H1 (cell line): ENCODE measurements around the gene IQCE. TPM values are rescaled to one million over a fixed set of nuclear protein-coding genes. Genes with fewer than 3 reads are reported as not detected.

Source experiments
- CTCF ChIA-PET: fragments of 300-600 bp; sonication (Branson Sonifier 250); formaldehyde crosslinking; loops from one replicate; lab custom pipeline; 2021; ENCODE audit not compliant: partially characterized antibody; lab: Charles Lee
- POLR2A ChIA-PET: fragments of 300-600 bp; sonication (Branson Sonifier 250); formaldehyde crosslinking; loops from one replicate; lab custom pipeline; 2021; ENCODE audit warnings: inconsistent platforms; ENCODE audit not compliant: partially characterized antibody; lab: Charles Lee
- DNase-seq, 2 experiments: peaks; one replicate each; pipeline versions ENCODE4 v3.0.0 to v3.0.0-alpha.2; 2010 to 2022; ENCODE audit warnings: low spot score in 2 of 2, low read depth in 1 of 2, mixed read lengths in 1 of 2
- FAIRE-seq: peaks from 2 replicates; lab custom pipeline; 2011; peaks lifted over from hg19 to GRCh38; lab: Jason Lieb, UNC
- H2AFZ ChIP-seq: 2 replicates; pipeline ENCODE4 v1.8.1; 2012; ENCODE audit warnings: low read length, inconsistent platforms
- H2AK5ac ChIP-seq: 2 replicates; pipeline ENCODE4 v1.6.1; 2013; ENCODE audit warnings: low read depth, low read length
- H2BK120ac ChIP-seq: replicated peaks from 2 replicates; pipeline ENCODE3; 2013; ENCODE audit warnings: low read depth, low read length, inconsistent platforms
- H2BK12ac ChIP-seq: 2 replicates; pipeline ENCODE4 v1.6.1; 2013; ENCODE audit warnings: low read depth, low read length
- H2BK15ac ChIP-seq: 2 replicates; pipeline ENCODE4 v1.6.1; 2013; ENCODE audit warnings: low read length
- H2BK20ac ChIP-seq: 2 replicates; pipeline ENCODE4 v1.6.1; 2013; ENCODE audit warnings: low read length
- H2BK5ac ChIP-seq: 2 replicates; pipeline ENCODE4 v1.6.1; 2013; ENCODE audit warnings: low read depth, low read length
- H3K14ac ChIP-seq: 2 replicates; pipeline ENCODE4 v1.6.1; 2013; ENCODE audit warnings: inconsistent platforms; ENCODE audit not compliant: insufficient read length
- H3K18ac ChIP-seq: 2 replicates; pipeline ENCODE4 v1.6.1; 2013; ENCODE audit warnings: low read length; ENCODE audit errors: extremely low read depth
- H3K23ac ChIP-seq: 2 replicates; pipeline ENCODE4 v1.6.1; 2013; ENCODE audit warnings: inconsistent platforms; ENCODE audit not compliant: insufficient read length
- H3K23me2 ChIP-seq: 2 replicates; pipeline ENCODE4 v1.6.1; 2013; ENCODE audit warnings: low read depth, low read length
- H3K27ac ChIP-seq: 2 replicates; pipeline ENCODE4 v1.6.1; 2011; ENCODE audit warnings: low read depth, low read length, inconsistent platforms
- H3K27me3 ChIP-seq, 4 experiments: replicated peaks in 1 of 4; 1 replicate in 1 of 4; 2 replicates in 3 of 4; pipeline versions ENCODE4 v1.6.1 to v1.8.1; 2011 to 2013; ENCODE audit warnings: low read length in 3 of 4, mild to moderate bottlenecking in 3 of 4, inconsistent platforms in 2 of 4, mixed read lengths in 2 of 4, moderate library complexity in 1 of 4; ENCODE audit not compliant: control insufficient read depth in 3 of 4, insufficient read depth in 3 of 4; ENCODE audit errors: extremely low read depth in 1 of 4
- H3K36me3 ChIP-seq, 4 experiments: 2 replicates each; pipeline versions ENCODE4 v1.6.1 to v1.8.1; 2011 to 2013; ENCODE audit warnings: mild to moderate bottlenecking in 4 of 4, low read length in 3 of 4, moderate library complexity in 2 of 4, control low read depth in 1 of 4, inconsistent platforms in 1 of 4; ENCODE audit not compliant: insufficient read depth in 4 of 4, control insufficient read depth in 2 of 4
- H3K4ac ChIP-seq: replicated peaks from 2 replicates; pipeline ENCODE3; 2013; ENCODE audit warnings: low read length, low read depth, mixed read lengths, inconsistent platforms; ENCODE audit not compliant: insufficient read length
- H3K4me1 ChIP-seq, 4 experiments: replicated peaks in 1 of 4; 1 replicate in 1 of 4; 2 replicates in 3 of 4; pipeline versions ENCODE4 v1.6.1 to v1.8.1; 2011 to 2013; ENCODE audit warnings: low read length in 3 of 4, inconsistent platforms in 2 of 4, mixed read lengths in 1 of 4; ENCODE audit not compliant: insufficient read depth in 4 of 4, control insufficient read depth in 3 of 4
- H3K4me2 ChIP-seq, 2 experiments: 2 replicates each; pipeline versions ENCODE4 v1.6.1 to v1.8.1; 2011 to 2013; ENCODE audit warnings: low read depth in 2 of 2, low read length in 2 of 2, control low read depth in 1 of 2, inconsistent platforms in 1 of 2, mild to moderate bottlenecking in 1 of 2; ENCODE audit not compliant: insufficient read depth in 1 of 2
- H3K4me3 ChIP-seq, 4 experiments: fragments of 200-600, 300-600 bp in 1 of 4; sonication (generic), shearing (Covaris generic), sonication (Bioruptor Twin) in 1 of 4; 2 replicates each; pipeline versions ENCODE4 v1.5.1 to v1.8.1; 2011 to 2016; ENCODE audit warnings: low read length in 4 of 4, low read depth in 3 of 4, control low read depth in 2 of 4, inconsistent platforms in 2 of 4, mild to moderate bottlenecking in 2 of 4, mixed read lengths in 1 of 4, moderate library complexity in 1 of 4; ENCODE audit not compliant: insufficient read depth in 2 of 4; ENCODE audit errors: extremely low read depth in 1 of 4
- H3K56ac ChIP-seq: replicated peaks from 2 replicates; pipeline ENCODE3; 2013; ENCODE audit warnings: low read depth, mild to moderate bottlenecking, mixed read lengths, low read length, inconsistent platforms; ENCODE audit not compliant: insufficient read length
- H3K79me1 ChIP-seq: 2 replicates; pipeline ENCODE4 v1.6.1; 2013; ENCODE audit warnings: low read depth, low read length, control low read depth
- H3K79me2 ChIP-seq, 2 experiments: 2 replicates each; pipeline versions ENCODE4 v1.6.1 to v1.8.1; 2012 to 2013; ENCODE audit warnings: low read length in 2 of 2, mild to moderate bottlenecking in 2 of 2, inconsistent platforms in 1 of 2; ENCODE audit not compliant: insufficient read depth in 2 of 2, control insufficient read depth in 1 of 2
- H3K9ac ChIP-seq, 4 experiments: replicated peaks in 1 of 4; 1 replicate in 1 of 4; 2 replicates in 3 of 4; pipeline versions ENCODE4 v1.6.1 to v1.8.1; 2011 to 2013; ENCODE audit warnings: low read depth in 3 of 4, low read length in 3 of 4, control low read depth in 2 of 4, mild to moderate bottlenecking in 2 of 4, moderate library complexity in 2 of 4, inconsistent platforms in 1 of 4; ENCODE audit errors: extremely low read depth in 1 of 4
- H3K9me3 ChIP-seq, 2 experiments: 2 replicates each; pipeline versions ENCODE4 v1.6.1 to v1.8.1; 2012 to 2013; ENCODE audit warnings: mild to moderate bottlenecking in 2 of 2, moderate library complexity in 2 of 2, control low read depth in 1 of 2, inconsistent platforms in 1 of 2, low read depth in 1 of 2, low read length in 1 of 2, mixed read lengths in 1 of 2; ENCODE audit not compliant: insufficient read depth in 2 of 2
- H4K20me1 ChIP-seq, 2 experiments: replicated peaks in 1 of 2; 2 replicates each; pipeline versions ENCODE3 to v1.8.1; 2011 to 2013; ENCODE audit warnings: inconsistent platforms in 2 of 2, low read length in 2 of 2, mild to moderate bottlenecking in 1 of 2; ENCODE audit not compliant: insufficient read depth in 2 of 2, control insufficient read depth in 1 of 2
- H4K5ac ChIP-seq: 2 replicates; pipeline ENCODE4 v1.6.1; 2013; ENCODE audit warnings: low read length, low read depth, mixed read lengths, inconsistent platforms; ENCODE audit not compliant: insufficient read length
- H4K8ac ChIP-seq: 2 replicates; pipeline ENCODE4 v1.8.0; 2013; ENCODE audit warnings: mild to moderate bottlenecking, moderate library complexity, low read length, inconsistent platforms; ENCODE audit not compliant: insufficient read depth; ENCODE audit errors: extremely low read depth
- H4K91ac ChIP-seq: replicated peaks from 2 replicates; pipeline ENCODE3; 2013; ENCODE audit warnings: low read length, mixed read lengths, inconsistent platforms; ENCODE audit not compliant: insufficient read length
- CHD1 ChIP-seq: IDR thresholded peaks from 2 replicates; pipeline ENCODE4 v1.6.1; 2012; ENCODE audit warnings: low read depth, low read length, improper control_type of control experiment
- CHD2 ChIP-seq: IDR thresholded peaks from 2 replicates; pipeline ENCODE4 v1.6.1; 2012; ENCODE audit warnings: low read length, improper control_type of control experiment
- KDM5A ChIP-seq: fragments of 200-600 bp; IDR thresholded peaks from 2 replicates; pipeline ENCODE4 v1.7.1; 2012; ENCODE audit warnings: mild to moderate bottlenecking, low read length, inconsistent platforms, mixed read lengths
- POLR2AphosphoS5 ChIP-seq: IDR thresholded peaks from 2 replicates; pipeline ENCODE4 v1.6.1; 2011; ENCODE audit warnings: low read depth, low read length
- RAD21 ChIP-seq, 2 experiments: IDR thresholded peaks in 1 of 2; conservative IDR thresholded peaks in 1 of 2; 2 replicates each; pipeline ENCODE4 v1.6.1; 2011; ENCODE audit warnings: low read depth in 2 of 2, low read length in 2 of 2, improper control_type of control experiment in 1 of 2, inconsistent platforms in 1 of 2, mild to moderate bottlenecking in 1 of 2, moderate library complexity in 1 of 2
- YY1 ChIP-seq: IDR thresholded peaks from 2 replicates; pipeline ENCODE4 v1.6.1; 2011; ENCODE audit warnings: low read depth, mild to moderate bottlenecking, low read length
- WGBS, 2 experiments: shearing (Covaris generic) in 1 of 2; methylation state at CpG; one replicate each; pipeline versions ENCODE4 v1.1.6 to v1.1.7; 2013 to 2015; ENCODE audit warnings: low lambda C conversion rate in 2 of 2, mixed read lengths in 2 of 2, inconsistent platforms in 1 of 2, low coverage in 1 of 2, missing lambda C conversion rate in 1 of 2; ENCODE audit not compliant: insufficient replicate concordance in 2 of 2, insufficient coverage in 1 of 2, insufficient read length in 1 of 2; ENCODE audit errors: extremely low coverage in 1 of 2, missing lambda C conversion rate in 1 of 2; 5-methylcytosine and 5-hydroxymethylcytosine counted together
- polyA plus RNA-seq, 7 experiments: library from polyadenylated mRNA; depleted of rRNA in 3 of 7; stranded (reverse) in 5 of 7; unstranded in 2 of 7; fragments of >200 nt in 5 of 7; fragments of 200-250 nt in 2 of 7; gene quantifications; 1 replicate in 5 of 7; 2 replicates in 1 of 7; 4 replicates in 1 of 7; pipeline versions ENCODE4 v1.2.1 to v1.2.3, GENCODE V29; 2011 to 2013; ENCODE audit warnings: missing spikeins in 2 of 7, mixed read lengths in 2 of 7
- total RNA-seq: library from RNA; stranded (reverse); fragmentation: NEBNext Ultra II Directional; extraction: Animal tissue kit (Norgen Biotek cat#: 25700); gene quantifications from 2 replicates; pipeline ENCODE4 v1.2.1, GENCODE V29; 2021

The IQCE gene
- total and polyA plus RNA-seq, 2 of the 8 experiments (the other 6 are each of a cell fraction or from before 2014, with no cell fraction given): 2.2 to 4.9 TPM

- CTCF ChIA-PET: interaction anchor here (0.6 to 2.2 kb wide), 8 partner anchors 11 to 111 kb away, joined by 3 to 13 read pairs (median 3); no protein-coding TSS in a partner anchor
- H2BK15ac ChIP-seq: no peak overlapping the region
- H3K56ac ChIP-seq: no peak overlapping the region
- H3K4me2 ChIP-seq: no peak overlapping the region
- WGBS, 2 experiments: 93% methylated on average over 31 of the region's 32 CpGs; no CpG with 5 or more reads in 1 of the 2 experiments
- no peak overlapping the region for H2AK5ac ChIP-seq
- POLR2A ChIA-PET: interaction anchor here (0.9 to 7.0 kb wide), 4 partner anchors 9 to 13 kb away, joined by 4 to 68 read pairs (median 6); no protein-coding TSS in a partner anchor
- H3K27ac ChIP-seq: no peak overlapping the region
- H3K4me3 ChIP-seq: no peak overlapping the region
- no peak for DNase-seq
- no peak overlapping the region for H4K5ac ChIP-seq
- H4K8ac ChIP-seq: no peak overlapping the region; the same call in 1 of the 2 replicates
- H4K20me1 ChIP-seq: peaks cover 0 to 4% of the 10 kb centered on the region in 2 experiments
- no peak for FAIRE-seq
- no peak overlapping the region for H2BK12ac ChIP-seq
- H3K23ac ChIP-seq: no peak overlapping the region
- H3K14ac ChIP-seq: no peak overlapping the region
- H2BK120ac ChIP-seq: no peak overlapping the region
- H4K91ac ChIP-seq: no peak overlapping the region
- H3K18ac ChIP-seq: no peak overlapping the region
- H3K9ac ChIP-seq: no peak overlapping the region
- no peaks in the 10 kb centered on the region for H3K79me2 ChIP-seq
- H3K79me1 ChIP-seq: peaks cover 3% of the 10 kb centered on the region; the same call in 1 of the 2 replicates
- H3K4ac ChIP-seq: no peak overlapping the region
- peaks cover 12 to 52% (median 24%) of the 10 kb centered on the region in 4 experiments; a peak in 7 of 8 replicates for H3K36me3 ChIP-seq
- H3K27me3 ChIP-seq: no peaks in the 10 kb centered on the region
- no peaks in the 10 kb centered on the region for H3K23me2 ChIP-seq
- peaks cover 0 to 2% of the 10 kb centered on the region in 2 experiments; a peak in 1 of 4 replicates for H3K9me3 ChIP-seq
- H2AFZ ChIP-seq: no peak overlapping the region
- H2BK5ac ChIP-seq: no peak overlapping the region
- no peaks in the 10 kb centered on the region for H3K4me1 ChIP-seq
- H2BK20ac ChIP-seq: no peak overlapping the region
- TF ChIP-seq RAD21 (IDR thresholded peaks at IDR 0.05 in 1 of 2, conservative IDR thresholded peaks at IDR 0.05 in 1 of 2; ENCODE audit: low read depth in 2 of 2, low read length in 2 of 2) (no peak), POLR2AphosphoS5 (peak; percentile 16), KDM5A (no peak), YY1 (no peak), CHD2 (no peak), CHD1 (no peak)
Observed at GRCh38 chr7:2539031-2539911, 19.5 kb upstream of the IQCE start.
